ENCODE results near the gene NUB1.

Gene NUB1

GRCh38 chr7:151308791-151309190 lies 32.8 kb upstream of the NUB1 start:
- no peak overlapping the region for H3K27ac Mint-ChIP-seq
- H3K27me3 Mint-ChIP-seq = peaks cover 26% of the 10 kb centered on the region
- H3K4me3 Mint-ChIP-seq = no peak overlapping the region
- peaks cover 3% of the 10 kb centered on the region for H3K9me3 Mint-ChIP-seq
- no peak for DNase-seq
- H3K4me1 Mint-ChIP-seq (ENCODE audit: low read depth) = peaks cover 7% of the 10 kb centered on the region
- no peaks in the 10 kb centered on the region for H3K36me3 Mint-ChIP-seq (ENCODE audit: low read depth)

GRCh38 chr7:151309311-151309710 lies 32.3 kb upstream of the NUB1 start:
- Mint-ChIP-seq H3K27me3 (peaks cover 22% of the 10 kb centered on the region), H3K4me3 (no peak overlapping the region), H3K36me3 (ENCODE audit: low read depth) (no peaks in the 10 kb centered on the region), H3K4me1 (ENCODE audit: low read depth) (peaks cover 9% of the 10 kb centered on the region), H3K27ac (no peak overlapping the region), H3K9me3 (peaks cover 3% of the 10 kb centered on the region)
- no peak for DNase-seq

GRCh38 chr7:151310578-151310977 lies 31.0 kb upstream of the NUB1 start:
- no peak overlapping the region for H3K4me3 Mint-ChIP-seq
- peaks cover 10% of the 10 kb centered on the region for H3K27me3 Mint-ChIP-seq
- no peak for DNase-seq
- H3K36me3 Mint-ChIP-seq (ENCODE audit: low read depth) = no peaks in the 10 kb centered on the region
- H3K4me1 Mint-ChIP-seq (ENCODE audit: low read depth) = peaks cover 12% of the 10 kb centered on the region
- no peak overlapping the region for H3K27ac Mint-ChIP-seq
- H3K9me3 Mint-ChIP-seq = peaks cover 3% of the 10 kb centered on the region

GRCh38 chr7:151311294-151311864 lies 30.2 kb upstream of the NUB1 start:
- peaks cover 12% of the 10 kb centered on the region for H3K4me1 Mint-ChIP-seq (ENCODE audit: low read depth)
- peaks cover 3% of the 10 kb centered on the region for H3K27me3 Mint-ChIP-seq
- H3K36me3 Mint-ChIP-seq (ENCODE audit: low read depth) = no peaks in the 10 kb centered on the region
- peaks cover 3% of the 10 kb centered on the region for H3K9me3 Mint-ChIP-seq
- no peak overlapping the region for H3K4me3 Mint-ChIP-seq
- no peak overlapping the region for H3K27ac Mint-ChIP-seq
- no peak for DNase-seq

- peaks cover 3% of the 10 kb centered on the region for H3K9me3 Mint-ChIP-seq
- H3K36me3 Mint-ChIP-seq (ENCODE audit: low read depth) = no peaks in the 10 kb centered on the region
- H3K27ac Mint-ChIP-seq = no peak overlapping the region
- no peak for DNase-seq
- H3K27me3 Mint-ChIP-seq = no peaks in the 10 kb centered on the region
- no peak overlapping the region for H3K4me3 Mint-ChIP-seq
- H3K4me1 Mint-ChIP-seq (ENCODE audit: low read depth) = peaks cover 12% of the 10 kb centered on the region
Observed at GRCh38 chr7:151312356-151312755, 29.3 kb upstream of the NUB1 start.

- no peak for DNase-seq
- no peaks in the 10 kb centered on the region for H3K27me3 Mint-ChIP-seq
- no peak overlapping the region for H3K27ac Mint-ChIP-seq
- peaks cover 3% of the 10 kb centered on the region for H3K9me3 Mint-ChIP-seq
- no peaks in the 10 kb centered on the region for H3K36me3 Mint-ChIP-seq (ENCODE audit: low read depth)
- peaks cover 12% of the 10 kb centered on the region for H3K4me1 Mint-ChIP-seq (ENCODE audit: low read depth)
- H3K4me3 Mint-ChIP-seq = no peak overlapping the region
Observed at GRCh38 chr7:151312831-151313809, 28.5 kb upstream of the NUB1 start.

GRCh38 chr7:151313857-151314256 lies 27.8 kb upstream of the NUB1 start:
- Mint-ChIP-seq H3K36me3 (ENCODE audit: low read depth) (no peaks in the 10 kb centered on the region), H3K27me3 (no peaks in the 10 kb centered on the region), H3K4me3 (no peak overlapping the region), H3K4me1 (ENCODE audit: low read depth) (peaks cover 12% of the 10 kb centered on the region), H3K9me3 (peaks cover 5% of the 10 kb centered on the region), H3K27ac (no peak overlapping the region)
- no peak for DNase-seq

- Mint-ChIP-seq H3K36me3 (ENCODE audit: low read depth) (no peaks in the 10 kb centered on the region), H3K9me3 (peaks cover 10% of the 10 kb centered on the region), H3K4me3 (no peak overlapping the region), H3K27me3 (no peaks in the 10 kb centered on the region), H3K27ac (no peak overlapping the region), H3K4me1 (ENCODE audit: low read depth) (peaks cover 12% of the 10 kb centered on the region)
- DNase-seq = no peak
Observed at GRCh38 chr7:151314401-151314800, 27.2 kb upstream of the NUB1 start.

GRCh38 chr7:151315038-151315655 lies 26.5 kb upstream of the NUB1 start:
- Mint-ChIP-seq H3K9me3 (peaks cover 15% of the 10 kb centered on the region), H3K4me1 (ENCODE audit: low read depth) (peaks cover 12% of the 10 kb centered on the region), H3K27me3 (no peaks in the 10 kb centered on the region), H3K36me3 (ENCODE audit: low read depth) (no peaks in the 10 kb centered on the region), H3K27ac (peak overlapping the region; percentile 48), H3K4me3 (peak overlapping the region; percentile 41)
- DNase-seq = peak; percentile 70

- no peaks in the 10 kb centered on the region for H3K27me3 Mint-ChIP-seq
- H3K27ac Mint-ChIP-seq = no peak overlapping the region
- no peaks in the 10 kb centered on the region for H3K36me3 Mint-ChIP-seq (ENCODE audit: low read depth)
- H3K9me3 Mint-ChIP-seq = peaks cover 12% of the 10 kb centered on the region
- peaks cover 10% of the 10 kb centered on the region for H3K4me1 Mint-ChIP-seq (ENCODE audit: low read depth)
- no peak overlapping the region for H3K4me3 Mint-ChIP-seq
- no peak for DNase-seq
Observed at GRCh38 chr7:151316896-151317295, 24.7 kb upstream of the NUB1 start.

- Mint-ChIP-seq H3K4me1 (ENCODE audit: low read depth) (peaks cover 10% of the 10 kb centered on the region), H3K9me3 (peaks cover 12% of the 10 kb centered on the region), H3K27ac (no peak overlapping the region), H3K4me3 (no peak overlapping the region), H3K36me3 (ENCODE audit: low read depth) (no peaks in the 10 kb centered on the region), H3K27me3 (no peaks in the 10 kb centered on the region)
- no peak for DNase-seq
Observed at GRCh38 chr7:151317936-151318335, 23.7 kb upstream of the NUB1 start.

GRCh38 chr7:151319189-151319588 lies 22.4 kb upstream of the NUB1 start:
- Mint-ChIP-seq H3K4me1 (ENCODE audit: low read depth) (peaks cover 9% of the 10 kb centered on the region), H3K27me3 (no peaks in the 10 kb centered on the region), H3K27ac (no peak overlapping the region), H3K4me3 (no peak overlapping the region), H3K36me3 (ENCODE audit: low read depth) (no peaks in the 10 kb centered on the region), H3K9me3 (peaks cover 12% of the 10 kb centered on the region)
- no peak for DNase-seq

- no peak for DNase-seq
- no peak overlapping the region for H3K4me3 Mint-ChIP-seq
- no peaks in the 10 kb centered on the region for H3K4me1 Mint-ChIP-seq (ENCODE audit: low read depth)
- peaks cover 12% of the 10 kb centered on the region for H3K9me3 Mint-ChIP-seq
- H3K36me3 Mint-ChIP-seq (ENCODE audit: low read depth) = no peaks in the 10 kb centered on the region
- no peak overlapping the region for H3K27ac Mint-ChIP-seq
- no peaks in the 10 kb centered on the region for H3K27me3 Mint-ChIP-seq
Observed at GRCh38 chr7:151320263-151320845, 21.3 kb upstream of the NUB1 start.

GRCh38 chr7:151321341-151321740 lies 20.3 kb upstream of the NUB1 start:
- Mint-ChIP-seq H3K4me1 (ENCODE audit: low read depth) (no peaks in the 10 kb centered on the region), H3K9me3 (peaks cover 12% of the 10 kb centered on the region), H3K36me3 (ENCODE audit: low read depth) (no peaks in the 10 kb centered on the region), H3K27ac (no peak overlapping the region), H3K27me3 (no peaks in the 10 kb centered on the region), H3K4me3 (no peak overlapping the region)
- DNase-seq = no peak
